ENCODE results near the gene RBPJL. TPM values are rescaled to one million over a fixed set of nuclear protein-coding genes. Genes with fewer than 3 reads are reported as not detected.
A peak's percentile ranks its signal among the peaks of the same experiment; 100 is the strongest.

RBPJL gene
- total and polyA plus RNA-seq, 2 of the 13 experiments (the other 11 are each of a cell fraction or from before 2014, with no cell fraction given), result not detected

DNA sequence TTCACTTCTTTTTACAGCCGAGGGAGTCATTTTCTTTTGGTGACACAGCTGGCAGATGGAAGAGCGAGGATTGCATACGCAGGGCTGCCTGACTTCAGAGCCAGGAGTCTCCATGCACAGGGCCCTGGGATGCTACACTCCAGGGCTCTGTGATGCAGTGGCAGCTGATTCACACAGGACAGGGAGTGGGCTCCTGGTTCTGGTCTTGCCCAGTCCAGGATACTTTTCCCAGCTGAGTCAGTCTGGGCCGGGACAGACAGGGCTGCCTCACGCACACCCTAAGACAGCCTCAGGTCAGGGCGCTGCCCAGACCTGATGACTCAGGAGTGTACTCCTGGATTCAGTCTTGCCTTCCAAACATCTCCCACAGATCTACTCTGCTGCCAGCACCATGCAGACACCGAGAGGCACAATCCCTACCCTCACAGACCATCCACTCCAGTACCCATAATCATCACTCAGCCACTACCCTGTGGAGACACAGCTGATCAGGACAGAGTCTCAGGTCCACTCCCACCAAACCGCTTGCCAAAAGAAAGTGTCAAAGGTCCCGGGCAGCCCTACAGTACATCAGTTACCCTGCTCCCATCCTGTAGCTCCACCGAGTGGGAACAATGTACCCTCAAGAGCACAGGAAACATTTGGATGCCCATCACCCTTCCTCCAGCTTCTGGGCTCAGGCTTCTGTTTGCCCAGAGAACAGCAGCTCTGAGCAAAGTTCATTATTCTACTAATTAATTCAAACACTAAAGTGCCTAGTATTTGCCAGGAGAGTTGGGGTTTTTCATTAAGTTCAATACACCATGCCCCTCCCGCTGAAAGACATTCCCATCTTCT lies 30.1 kb downstream of the RBPJL start (continued):
- TF ChIP-seq ZBTB7B (CRISPR knock-in tag; IDR thresholded peaks at IDR 0.05) (0 out of 2 replicates have a peak, but pooled peaks have one; percentile 34), NFYC (CRISPR knock-in tag; IDR thresholded peaks at IDR 0.05) (no peak), ZNF761 (CRISPR knock-in tag; conservative IDR thresholded peaks at IDR 0.05) (no peak), MLXIP (CRISPR knock-in tag; IDR thresholded peaks at IDR 0.05; ENCODE audit: borderline replicate concordance) (no peak), ETV6 (CRISPR knock-in tag; conservative IDR thresholded peaks at IDR 0.05) (no peak), ZFX (CRISPR knock-in tag; IDR thresholded peaks at IDR 0.05; ENCODE audit: low read depth) (peak; percentile 13; the same call in 1 of the 2 replicates), ZSCAN31 (CRISPR knock-in tag; IDR thresholded peaks at IDR 0.05; ENCODE audit: low read depth) (peak; percentile 72; the same call in 1 of the 2 replicates), TCF12 (IDR thresholded peaks at IDR 0.05) (no peak), TCF12 (CRISPR knock-in tag; IDR thresholded peaks at IDR 0.05) (no peak), PCBP1 (IDR thresholded peaks at IDR 0.05; ENCODE audit: borderline replicate concordance, low read depth, low read length) (no peak), JARID2 (CRISPR knock-in tag; IDR thresholded peaks at IDR 0.05; ENCODE audit: insufficient replicate concordance) (no peak), TBX2 (CRISPR knock-in tag; IDR thresholded peaks at IDR 0.05; ENCODE audit: borderline replicate concordance) (peak; percentile 70), PCBP2 (optimal IDR thresholded peaks at IDR 0.05; ENCODE audit: low read depth, low read length, poor library complexity, severe bottlenecking) (no peak), HNRNPL (IDR thresholded peaks at IDR 0.05; ENCODE audit: low read depth, low read length) (0 out of 2 replicates have a peak, but pooled peaks have one; percentile 34), POLR2AphosphoS5 (IDR thresholded peaks at IDR 0.05; ENCODE audit: low read depth, low read length) (no peak), FOSL2 (CRISPR knock-in tag; IDR thresholded peaks at IDR 0.05) (peak; percentile 61; the same call in 1 of the 2 replicates), CCDC6 (CRISPR knock-in tag; IDR thresholded peaks at IDR 0.05) (peak; percentile 71), TBP (CRISPR knock-in tag; IDR thresholded peaks at IDR 0.05) (no peak), ZNF792 (CRISPR knock-in tag; IDR thresholded peaks at IDR 0.05) (peak; percentile 12; the same call in 1 of the 2 replicates), PHF8 (CRISPR knock-in tag; IDR thresholded peaks at IDR 0.05) (no peak), ZNF446 (CRISPR knock-in tag; IDR thresholded peaks at IDR 0.05) (no peak), ZNF558 (CRISPR knock-in tag; IDR thresholded peaks at IDR 0.05; ENCODE audit: borderline replicate concordance) (no peak), ZFP36L1 (CRISPR knock-in tag; IDR thresholded peaks at IDR 0.05) (no peak; the same call in 1 of the 2 replicates), NFATC3 (CRISPR knock-in tag; IDR thresholded peaks at IDR 0.05) (no peak), ZNF432 (CRISPR knock-in tag; IDR thresholded peaks at IDR 0.05; ENCODE audit: borderline replicate concordance) (no peak; the same call in 1 of the 2 replicates), ZNF274 (CRISPR knock-in tag; IDR thresholded peaks at IDR 0.05) (no peak), ZNF672 (CRISPR knock-in tag; IDR thresholded peaks at IDR 0.05) (no peak), ZNF720 (CRISPR knock-in tag; IDR thresholded peaks at IDR 0.05) (no peak), ZNF207 (IDR thresholded peaks at IDR 0.05; ENCODE audit: borderline replicate concordance) (no peak), NR2C2 (CRISPR knock-in tag; IDR thresholded peaks at IDR 0.05; ENCODE audit: borderline replicate concordance) (peak; percentile 25; the same call in 1 of the 2 replicates)
- TF ChIP-seq, protein P1, sequence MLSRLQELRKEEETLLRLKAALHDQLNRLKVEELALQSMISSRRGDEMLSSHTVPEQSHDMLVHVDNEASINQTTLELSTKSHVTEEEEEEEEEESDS (CRISPR knock-in tag; IDR thresholded peaks at IDR 0.05; ENCODE audit: borderline replicate concordance), result no peak

Measured in HepG2 (cell line).